AG04450 (cell line): Measurements from ENCODE around the gene USP38. TPM values are rescaled to one million over a fixed set of nuclear protein-coding genes. Genes with fewer than 3 reads are reported as not detected.

Experiments
- CTCF ChIA-PET: fragments of 300-600, 350-600 bp; formaldehyde crosslinking; extraction: SDS; loops from one replicate; lab custom pipeline; 2022; ENCODE audit warnings: antibody characterized with exemption, inconsistent platforms; lab: Charles Lee
- POLR2A ChIA-PET: fragments of 350-600 bp; formaldehyde crosslinking; extraction: SDS; loops from one replicate; lab custom pipeline; 2021; ENCODE audit warnings: antibody characterized with exemption, inconsistent platforms; lab: Yijun Ruan, JAX
- DNase-seq: peaks from one replicate; pipeline ENCODE4 v3.0.0-alpha.2; 2011; ENCODE audit warnings: low read depth, low spot score
- H3K27ac ChIP-seq: one replicate; pipeline ENCODE4 v1.5.1; 2012; ENCODE audit warnings: low read depth, low read length, control low read depth
- H3K27me3 ChIP-seq: one replicate; pipeline ENCODE4 v1.6.0; 2012; ENCODE audit warnings: low read length; ENCODE audit not compliant: control insufficient read depth, insufficient read depth
- H3K4me3 ChIP-seq: 2 replicates; pipeline ENCODE4 v1.5.1; 2011; ENCODE audit warnings: mild to moderate bottlenecking, low read depth, low read length, control low read depth
- H3K9me3 ChIP-seq: 2 replicates; pipeline ENCODE4 v1.5.1; 2012; ENCODE audit warnings: low read length; ENCODE audit not compliant: control insufficient read depth, insufficient read depth
- CTCF ChIP-seq: IDR thresholded peaks from 2 replicates; pipeline ENCODE4 v1.5.1; 2011; ENCODE audit warnings: low read depth, low read length, control low read depth, inconsistent platforms
- polyA minus RNA-seq: library from RNA; depleted of rRNA, polyadenylated mRNA; stranded (reverse); fragments of >200 nt; gene quantifications from 2 replicates; pipeline ENCODE4 v1.2.3, GENCODE V29; 2011; rRNA and poly(A)+ RNA removed
- polyA plus RNA-seq: library from polyadenylated mRNA; depleted of rRNA; stranded (reverse); fragments of >200 nt; gene quantifications from 2 replicates; pipeline ENCODE4 v1.2.3, GENCODE V29; 2011; rRNA removed

USP38 gene
- polyA plus RNA-seq (11.6 and 14.1 TPM in 2 replicates), polyA minus RNA-seq (25.3 and 26.6 TPM in 2 replicates)

DNA sequence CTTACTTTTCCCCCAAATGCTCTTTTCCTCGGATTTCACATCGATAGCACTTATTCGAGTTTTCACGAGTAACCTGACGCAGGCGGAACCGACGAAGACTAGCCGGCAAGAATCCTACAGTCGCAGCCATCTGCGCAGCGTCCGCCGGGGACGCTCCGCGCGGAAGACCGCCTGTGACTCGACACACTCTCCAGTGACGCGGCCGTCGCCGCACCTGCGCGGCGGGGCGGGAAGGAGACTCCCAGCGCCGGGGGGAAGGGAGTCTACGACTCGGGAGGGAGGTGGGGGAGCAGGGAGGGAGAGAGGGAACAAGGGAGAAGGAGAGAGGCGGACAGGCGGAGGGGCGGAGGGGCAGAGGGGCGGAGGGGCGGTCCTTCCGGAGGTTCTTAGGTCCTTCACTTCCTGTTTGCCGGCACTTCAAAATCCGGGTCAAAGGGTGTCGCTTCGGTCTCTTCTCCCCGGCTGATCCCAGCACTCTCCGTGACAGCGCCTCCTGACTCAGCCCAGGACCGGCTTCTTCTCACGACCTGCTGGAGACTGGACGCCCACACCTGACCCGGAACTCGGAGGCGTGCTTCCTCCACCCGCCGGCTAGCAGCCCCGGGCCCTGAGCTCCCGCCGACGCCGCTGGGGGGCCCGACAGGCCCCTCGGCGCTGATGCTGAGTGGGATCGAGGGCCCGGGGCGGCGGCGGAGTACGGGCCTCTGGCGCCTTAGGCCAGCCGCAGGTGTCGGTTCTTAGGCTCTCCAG, at the start of gene USP38:
Gene USP38 (plus strand): TSS at position 415 of the 750 bp plus-strand sequence. CDS start 534 bp downstream, outside the sequence.
- ChIA-PET POLR2A (no interaction called here), CTCF (interaction anchor here (0.5 kb wide), 1 partner anchor 200 kb away, joined by 3 read pairs; no protein-coding TSS in a partner anchor)
- TF ChIP-seq CTCF = no peak
- Histone ChIP-seq H3K27ac (peak within 1 kb of the TSS; percentile 84), H3K27me3 (no peaks in the 10 kb centered on the region), H3K9me3 (no peaks in the 10 kb centered on the region; the same call in 1 of the 2 replicates), H3K4me3 (peak within 1 kb of the TSS; percentile 89)
- peak; percentile 81 for DNase-seq

- H3K27me3 ChIP-seq = no peaks in the 10 kb centered on the region
- no peak for DNase-seq
- no peak for TF ChIP-seq CTCF
- no peaks in the 10 kb centered on the region for H3K9me3 ChIP-seq
- POLR2A ChIA-PET = no interaction called here
- H3K27ac ChIP-seq = no peak overlapping the region
- H3K4me3 ChIP-seq = no peak overlapping the region
- CTCF ChIA-PET = no interaction called here
These were observed 49.4 kb upstream of the USP38 start for GRCh38 chr4:143135358-143135757.

- no peak for DNase-seq
- ChIA-PET CTCF (no interaction called here), POLR2A (no interaction called here)
- H3K27me3 ChIP-seq = no peaks in the 10 kb centered on the region
- H3K27ac ChIP-seq = no peak overlapping the region
- TF ChIP-seq CTCF = no peak
- no peaks in the 10 kb centered on the region for H3K9me3 ChIP-seq
- no peak overlapping the region for H3K4me3 ChIP-seq
These were observed 44.0 kb upstream of the USP38 start for GRCh38 chr4:143140696-143141095.

GRCh38 chr4:143148521-143148920, 36.2 kb upstream of the USP38 start:
- ChIA-PET CTCF (no interaction called here), POLR2A (no interaction called here)
- Histone ChIP-seq H3K9me3 (no peaks in the 10 kb centered on the region), H3K27ac (no peak overlapping the region), H3K27me3 (no peaks in the 10 kb centered on the region), H3K4me3 (no peak overlapping the region)
- no peak for TF ChIP-seq CTCF
- no peak for DNase-seq

DNA sequence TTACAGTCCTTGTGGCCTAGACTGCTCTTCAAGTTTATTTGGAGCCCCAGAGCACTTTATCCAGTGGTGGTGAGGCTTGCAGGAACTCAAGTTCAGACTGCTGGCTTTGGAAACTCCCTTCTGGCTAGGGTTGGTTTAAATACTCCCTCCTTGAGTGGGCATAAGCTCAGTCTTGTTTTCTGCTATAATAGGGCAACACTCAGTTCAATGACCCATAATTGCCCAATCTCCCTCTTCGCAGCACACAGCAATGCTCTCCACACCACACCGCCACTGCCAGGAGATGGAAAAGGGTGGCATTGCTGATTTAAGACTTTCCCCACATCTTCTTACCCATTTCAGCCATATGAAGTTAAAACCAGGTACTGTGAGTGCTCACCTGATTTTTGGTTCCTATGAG, 27.9 kb upstream of the USP38 start:
- no peak for DNase-seq
- H3K9me3 ChIP-seq = no peaks in the 10 kb centered on the region
- ChIA-PET CTCF (no interaction called here), POLR2A (no interaction called here)
- no peak overlapping the region for H3K4me3 ChIP-seq
- TF ChIP-seq CTCF = no peak
- H3K27ac ChIP-seq = no peak overlapping the region
- no peaks in the 10 kb centered on the region for H3K27me3 ChIP-seq
